ENCODE measurements around the gene EYS. TPM values are rescaled to one million over a fixed set of nuclear protein-coding genes. Genes with fewer than 3 reads are reported as not detected.

Gene EYS
- total and polyA plus RNA-seq, 2 of the 8 experiments (the other 6 are each of a cell fraction or from before 2014, with no cell fraction given) = 0.05 to 0.13 TPM

GRCh38 chr6:63740709-63741108 is 1966.3 kb downstream of the EYS start:
- no peak overlapping the region for H3K9ac ChIP-seq (replicated peaks in 1 of 4; ENCODE audit: extremely low read depth in 1 of 4, low read depth in 3 of 4, low read length in 3 of 4)
- no peak overlapping the region for H2BK12ac ChIP-seq (ENCODE audit: low read depth, low read length)
- H3K23me2 ChIP-seq (ENCODE audit: low read depth, low read length) = no peaks in the 10 kb centered on the region
- H4K5ac ChIP-seq (ENCODE audit: insufficient read length, low read depth, low read length) = no peak overlapping the region
- no peaks in the 10 kb centered on the region for H3K27me3 ChIP-seq (replicated peaks in 1 of 4; ENCODE audit: control insufficient read depth in 3 of 4, extremely low read depth in 1 of 4, insufficient read depth in 3 of 4, low read length in 3 of 4)
- H2BK120ac ChIP-seq (replicated peaks; ENCODE audit: low read depth, low read length) = no peak overlapping the region
- ChIA-PET POLR2A (ENCODE audit: partially characterized antibody) (no interaction called here), CTCF (ENCODE audit: partially characterized antibody) (no interaction called here)
- H4K91ac ChIP-seq (replicated peaks; ENCODE audit: insufficient read length, low read length) = no peak overlapping the region
- no peak for FAIRE-seq
- H3K9me3 ChIP-seq (ENCODE audit: insufficient read depth in 2 of 2, low read depth in 1 of 2, low read length in 1 of 2) = no peaks in the 10 kb centered on the region
- no peak overlapping the region for H2BK15ac ChIP-seq (ENCODE audit: low read length)
- no peak overlapping the region for H2AFZ ChIP-seq (ENCODE audit: low read length)
- no peak for TF ChIP-seq JUND (IDR thresholded peaks at IDR 0.05; ENCODE audit: low read length)
- no peak for TF ChIP-seq SIN3A (conservative IDR thresholded peaks at IDR 0.05 in 1 of 2, IDR thresholded peaks at IDR 0.05 in 1 of 2; ENCODE audit: low read depth in 1 of 2, low read length in 2 of 2)
- no peak for TF ChIP-seq BCL11A (IDR thresholded peaks at IDR 0.05; ENCODE audit: low read depth in 2 of 2, low read length in 2 of 2)
- TF ChIP-seq E2F6 (IDR thresholded peaks at IDR 0.05) = no peak
- no peak for TF ChIP-seq EGR1 (IDR thresholded peaks at IDR 0.05; ENCODE audit: borderline replicate concordance, low read depth, low read length)
- TF ChIP-seq MAX (IDR thresholded peaks at IDR 0.05) = no peak
- no peak overlapping the region for H3K23ac ChIP-seq (ENCODE audit: insufficient read length)
- no peak overlapping the region for H3K4ac ChIP-seq (replicated peaks; ENCODE audit: insufficient read length, low read depth, low read length)
- no peaks in the 10 kb centered on the region for H3K4me1 ChIP-seq (replicated peaks in 1 of 4; ENCODE audit: control insufficient read depth in 3 of 4, insufficient read depth in 4 of 4, low read length in 3 of 4)
- no peak overlapping the region for H2BK5ac ChIP-seq (ENCODE audit: low read depth, low read length)
- H3K56ac ChIP-seq (replicated peaks; ENCODE audit: insufficient read length, low read depth, low read length) = no peak overlapping the region
- no peak overlapping the region for H3K4me2 ChIP-seq (ENCODE audit: insufficient read depth in 1 of 2, low read depth in 2 of 2, low read length in 2 of 2)
- 81% methylated on average over 2 of the region's 2 CpGs; no CpG with 5 or more reads in 1 of the 2 experiments for WGBS, 2 experiments (ENCODE audit: extremely low coverage in 1 of 2, insufficient coverage in 1 of 2, insufficient read length in 1 of 2, insufficient replicate concordance in 2 of 2, low coverage in 1 of 2, low lambda C conversion rate in 2 of 2, missing lambda C conversion rate in 1 of 2)
- H2AK5ac ChIP-seq (ENCODE audit: low read depth, low read length) = no peak overlapping the region
- no peak overlapping the region for H2BK20ac ChIP-seq (ENCODE audit: low read length)
- H3K79me2 ChIP-seq (ENCODE audit: control insufficient read depth in 1 of 2, insufficient read depth in 2 of 2, low read length in 2 of 2) = no peaks in the 10 kb centered on the region
- H3K27ac ChIP-seq (ENCODE audit: low read depth, low read length) = no peak overlapping the region
- no peaks in the 10 kb centered on the region for H3K36me3 ChIP-seq (ENCODE audit: control insufficient read depth in 2 of 4, insufficient read depth in 4 of 4, low read length in 3 of 4)
- no peak overlapping the region for H3K14ac ChIP-seq (ENCODE audit: insufficient read length)
- no peak overlapping the region for H3K18ac ChIP-seq (ENCODE audit: extremely low read depth, low read length)
- H3K79me1 ChIP-seq (ENCODE audit: low read depth, low read length) = no peaks in the 10 kb centered on the region
- H3K4me3 ChIP-seq (ENCODE audit: extremely low read depth in 1 of 4, insufficient read depth in 2 of 4, low read depth in 3 of 4, low read length in 4 of 4) = no peak overlapping the region
- no peaks in the 10 kb centered on the region for H4K20me1 ChIP-seq (replicated peaks in 1 of 2; ENCODE audit: control insufficient read depth in 1 of 2, insufficient read depth in 2 of 2, low read length in 2 of 2)
- H4K8ac ChIP-seq (ENCODE audit: extremely low read depth, insufficient read depth, low read length) = no peak overlapping the region
- no peak for DNase-seq (ENCODE audit: low read depth in 1 of 2, low spot score in 2 of 2)

Measured in H1 (cell line).